Erythroblast (primary cell): ENCODE data around the gene TSHZ2.

Experiments
- GATA1 ChIP-seq: IDR thresholded peaks from 2 replicates; pipeline ENCODE4 v1.6.1; 2011; ENCODE audit warnings: low read depth, mild to moderate bottlenecking, control low read depth, low read length, moderate library complexity
- POLR2A ChIP-seq: IDR thresholded peaks from 2 replicates; pipeline ENCODE4 v1.6.1; 2011; ENCODE audit warnings: mild to moderate bottlenecking, low read length

GRCh38 chr20:53297154-53297529 is 325.0 kb downstream of the TSHZ2 start:
- TF ChIP-seq POLR2A (no peak), GATA1 (no peak)
